SK-N-SH (cell line): ENCODE measurements around the gene MLC1.

Experiments used
- EP300 ChIP-seq, 2 experiments: IDR thresholded peaks; 2 replicates each; pipeline versions ENCODE4 v1.4.0 to v1.6.1; 2012; ENCODE audit warnings: borderline replicate concordance in 1 of 2, low read depth in 1 of 2, low read length in 1 of 2
- GATA2 ChIP-seq: sonication (generic); formaldehyde crosslinking; IDR thresholded peaks from 2 replicates; pipeline ENCODE4 v1.5.0; 2020; ENCODE audit warnings: mild to moderate bottlenecking, missing genetic modification reagents
- JUND ChIP-seq: IDR thresholded peaks from 2 replicates; pipeline ENCODE4 v1.4.0; 2012
- MXI1 ChIP-seq: IDR thresholded peaks from 2 replicates; pipeline ENCODE4 v1.6.1; 2012; ENCODE audit warnings: mild to moderate bottlenecking, low read depth, low read length, improper control_type of control experiment
- RCOR1 ChIP-seq: fragments of 150-350 bp; IDR thresholded peaks from 2 replicates; pipeline ENCODE4 v1.6.1; 2017; ENCODE audit warnings: antibody characterized with exemption, low read length
- RFX5 ChIP-seq: IDR thresholded peaks from 2 replicates; pipeline ENCODE4 v1.6.1; 2012; ENCODE audit warnings: mild to moderate bottlenecking, improper control_type of control experiment, low read length
- SMC3 ChIP-seq: IDR thresholded peaks from 2 replicates; pipeline ENCODE4 v1.6.1; 2012; ENCODE audit warnings: low read depth, low read length, improper control_type of control experiment
- TAF1 ChIP-seq: IDR thresholded peaks from 2 replicates; pipeline ENCODE4 v1.6.1; 2012; ENCODE audit warnings: low read depth, mild to moderate bottlenecking, low read length, moderate library complexity, borderline replicate concordance
- TCF12 ChIP-seq: IDR thresholded peaks from 2 replicates; pipeline ENCODE4 v1.4.0; 2012
- TEAD4 ChIP-seq: IDR thresholded peaks from 2 replicates; pipeline ENCODE4 v1.4.0; 2012; ENCODE audit warnings: mild to moderate bottlenecking, borderline replicate concordance; ENCODE audit not compliant: insufficient read depth
- TF ChIP-seq, protein P1 (sequence below): fragments of 200-600 bp; sonication (generic); IDR thresholded peaks from 2 replicates; pipeline ENCODE4 v1.6.1; 2017; ENCODE audit warnings: antibody characterized with exemption, mild to moderate bottlenecking, moderate library complexity

- TF ChIP-seq MXI1 (no peak), JUND (no peak), SMC3 (no peak), RFX5 (no peak), GATA2 (CRISPR knock-in tag) (no peak), TCF12 (no peak), TEAD4 (no peak), TAF1 (no peak), RCOR1 (no peak), EP300 (IDR thresholded peaks at IDR 0.05; ENCODE audit: borderline replicate concordance in 1 of 2, low read depth in 1 of 2, low read length in 1 of 2) (no peak)
- TF ChIP-seq, protein P1, sequence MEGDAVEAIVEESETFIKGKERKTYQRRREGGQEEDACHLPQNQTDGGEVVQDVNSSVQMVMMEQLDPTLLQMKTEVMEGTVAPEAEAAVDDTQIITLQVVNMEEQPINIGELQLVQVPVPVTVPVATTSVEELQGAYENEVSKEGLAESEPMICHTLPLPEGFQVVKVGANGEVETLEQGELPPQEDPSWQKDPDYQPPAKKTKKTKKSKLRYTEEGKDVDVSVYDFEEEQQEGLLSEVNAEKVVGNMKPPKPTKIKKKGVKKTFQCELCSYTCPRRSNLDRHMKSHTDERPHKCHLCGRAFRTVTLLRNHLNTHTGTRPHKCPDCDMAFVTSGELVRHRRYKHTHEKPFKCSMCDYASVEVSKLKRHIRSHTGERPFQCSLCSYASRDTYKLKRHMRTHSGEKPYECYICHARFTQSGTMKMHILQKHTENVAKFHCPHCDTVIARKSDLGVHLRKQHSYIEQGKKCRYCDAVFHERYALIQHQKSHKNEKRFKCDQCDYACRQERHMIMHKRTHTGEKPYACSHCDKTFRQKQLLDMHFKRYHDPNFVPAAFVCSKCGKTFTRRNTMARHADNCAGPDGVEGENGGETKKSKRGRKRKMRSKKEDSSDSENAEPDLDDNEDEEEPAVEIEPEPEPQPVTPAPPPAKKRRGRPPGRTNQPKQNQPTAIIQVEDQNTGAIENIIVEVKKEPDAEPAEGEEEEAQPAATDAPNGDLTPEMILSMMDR: no peak
Observed at GRCh38 chr22:50016988-50017700, 68.1 kb downstream of the MLC1 start.
